Stimulated activated CD4-positive, alpha-beta T cell treated with anti-CD3 and anti-CD28 coated beads, TNF-alpha, amount 100 ng/mL, for 48 hours (primary cell): ENCODE results near the gene TPST1.

ENCODE experiments used
- DNase-seq, 3 donors: peaks; one replicate each; pipeline ENCODE4 v3.0.0-alpha.2; 2020; ENCODE audit warnings: low read depth in 3 of 3

Gene TPST1

GRCh38 chr7:66238773-66239466 lies 33.8 kb downstream of the TPST1 start:
- DNase-seq, result no peak

GRCh38 chr7:66239467-66239856 lies 34.3 kb downstream of the TPST1 start:
- no peak for DNase-seq

- DNase-seq, result no peak
Measured at GRCh38 chr7:66245008-66245407, 39.9 kb downstream of the TPST1 start.

GRCh38 chr7:66246554-66247171 lies 41.5 kb downstream of the TPST1 start:
- no peak for DNase-seq

GRCh38 chr7:66247380-66248078 lies 42.4 kb downstream of the TPST1 start:
- DNase-seq, result no peak

GRCh38 chr7:66250711-66251110 lies 45.6 kb downstream of the TPST1 start:
- DNase-seq, result no peak

GRCh38 chr7:66255534-66256100 lies 50.5 kb downstream of the TPST1 start:
- no peak for DNase-seq

- DNase-seq, result no peak
Measured at GRCh38 chr7:66256281-66256680, 51.1 kb downstream of the TPST1 start.

- no peak for DNase-seq
Measured at GRCh38 chr7:66257481-66257880, 52.3 kb downstream of the TPST1 start.

- no peak for DNase-seq
Measured at GRCh38 chr7:66258409-66258808, 53.3 kb downstream of the TPST1 start.

GRCh38 chr7:66261941-66262340 lies 56.8 kb downstream of the TPST1 start:
- no peak for DNase-seq

- DNase-seq, result no peak
Measured at GRCh38 chr7:66263936-66264335, 58.8 kb downstream of the TPST1 start.

GRCh38 chr7:66265566-66265965 lies 60.4 kb downstream of the TPST1 start:
- no peak for DNase-seq

GRCh38 chr7:66267249-66267648 lies 62.1 kb downstream of the TPST1 start:
- no peak for DNase-seq

GRCh38 chr7:66269978-66270377 lies 64.8 kb downstream of the TPST1 start:
- DNase-seq, result no peak

- no peak for DNase-seq
Measured at GRCh38 chr7:66272321-66272720, 67.2 kb downstream of the TPST1 start.

GRCh38 chr7:66276363-66276762 lies 71.2 kb downstream of the TPST1 start:
- DNase-seq, result no peak

- no peak for DNase-seq
Measured at GRCh38 chr7:66277492-66277891, 72.4 kb downstream of the TPST1 start.

GRCh38 chr7:66279912-66280311 lies 74.8 kb downstream of the TPST1 start:
- DNase-seq, result no peak

GRCh38 chr7:66281678-66282590 lies 76.8 kb downstream of the TPST1 start:
- no peak for DNase-seq

- DNase-seq, result no peak
Measured at GRCh38 chr7:66282591-66282935, 77.4 kb downstream of the TPST1 start.
